ENCODE data around the gene FUT8.

Gene FUT8

DNA sequence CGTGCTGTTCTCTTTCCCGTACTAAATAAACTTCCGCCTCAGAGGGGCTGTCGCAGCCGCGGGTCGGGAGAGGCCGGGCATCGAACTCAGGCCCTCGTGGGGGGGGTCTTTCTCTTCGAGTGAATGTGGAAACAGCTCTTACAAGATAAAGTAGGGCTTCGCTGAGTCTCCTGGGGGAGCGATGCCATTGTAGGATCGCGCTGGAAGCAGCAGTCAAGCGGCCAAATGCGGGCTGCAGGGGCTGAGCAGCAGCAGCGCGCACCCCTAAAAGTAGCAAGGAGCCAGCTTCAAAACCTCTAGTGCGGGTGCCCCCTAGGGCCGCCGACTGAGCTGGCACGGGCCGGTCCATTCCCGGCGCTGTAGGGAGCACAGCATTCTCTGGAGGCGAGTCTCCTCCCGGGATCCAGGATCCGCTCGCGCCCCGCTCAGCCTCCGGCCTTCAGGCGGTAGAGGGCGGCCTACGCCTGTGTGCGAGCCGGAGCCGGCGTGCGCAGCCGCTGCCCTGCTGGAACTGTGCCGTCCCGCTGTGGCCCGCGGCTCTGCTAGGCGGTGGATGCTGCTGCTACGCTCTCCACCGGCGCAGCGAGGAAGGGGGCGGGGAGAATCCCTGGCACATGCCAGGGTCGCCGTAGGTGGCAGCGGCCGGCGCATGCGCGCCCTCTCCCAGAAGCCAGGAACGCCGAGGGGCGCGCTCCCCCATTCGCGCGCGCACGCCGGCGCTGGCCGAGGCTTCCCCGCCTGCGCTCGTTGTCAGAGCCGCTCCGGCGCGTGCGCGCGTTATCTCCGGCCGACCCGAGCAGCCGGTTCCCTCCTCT is at the start of gene FUT8:
Gene FUT8, plus strand, starts transcription at position 699 of the 815 bp plus-strand sequence. CDS start 148,834 bp downstream, outside the sequence.
- peak; percentile 99 for DNase-seq

DNA sequence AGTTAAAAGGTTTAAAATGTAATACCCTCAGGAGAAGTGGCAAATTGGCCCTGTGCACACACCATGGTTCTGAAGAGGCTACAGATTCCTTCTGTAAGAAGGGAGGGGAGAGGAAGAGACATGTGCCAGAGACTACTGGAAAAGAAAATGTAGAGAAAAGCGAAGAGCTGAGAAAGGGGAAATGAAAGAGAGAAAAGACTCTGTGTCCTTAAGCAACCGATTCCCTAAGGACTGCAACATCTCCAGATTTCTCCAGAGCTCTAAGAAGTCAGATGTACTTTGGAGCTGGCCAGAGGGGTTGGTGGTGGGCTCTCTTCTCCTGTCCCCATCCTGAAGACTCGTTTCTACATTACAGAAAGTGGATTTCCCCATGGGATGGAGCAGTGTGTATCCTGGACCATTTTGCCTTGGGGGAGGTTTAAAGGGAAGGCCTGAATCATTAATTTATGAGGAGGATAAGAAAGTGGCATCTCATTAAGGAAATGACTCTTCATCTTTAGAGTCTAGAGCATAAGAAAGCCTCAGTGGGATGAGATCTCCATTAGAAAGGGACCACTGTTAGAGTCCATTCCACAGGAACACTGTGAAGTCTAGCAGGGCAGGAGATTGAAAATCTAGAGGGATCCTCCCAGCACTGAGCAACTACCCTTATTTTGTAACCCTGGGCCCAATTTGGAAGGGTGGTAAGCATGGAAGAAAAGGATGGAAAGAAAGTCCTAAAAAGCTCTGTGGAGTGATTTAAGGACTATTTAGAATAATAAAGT is 45.5 kb upstream of the FUT8 start:
- DNase-seq = no peak

DNA sequence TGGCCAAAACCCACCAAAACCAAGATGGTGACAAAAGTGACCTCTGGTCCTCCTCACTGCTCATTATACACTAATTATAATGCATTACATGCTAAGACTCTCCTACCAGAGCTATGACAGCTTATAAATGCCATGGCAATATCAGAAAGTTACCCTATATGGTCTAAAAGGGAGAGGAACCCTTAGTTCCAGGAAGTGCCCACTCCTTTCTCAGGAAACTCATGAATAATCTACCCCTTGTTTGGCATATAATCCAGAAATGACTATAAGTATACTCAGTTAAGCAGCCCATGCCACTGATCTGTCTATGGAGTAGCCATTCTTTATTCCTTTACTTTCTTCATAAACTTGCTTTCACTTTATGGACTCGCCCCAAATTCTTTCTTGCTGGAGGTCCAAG is 43.0 kb upstream of the FUT8 start:
- peak; percentile 81 for DNase-seq

DNA sequence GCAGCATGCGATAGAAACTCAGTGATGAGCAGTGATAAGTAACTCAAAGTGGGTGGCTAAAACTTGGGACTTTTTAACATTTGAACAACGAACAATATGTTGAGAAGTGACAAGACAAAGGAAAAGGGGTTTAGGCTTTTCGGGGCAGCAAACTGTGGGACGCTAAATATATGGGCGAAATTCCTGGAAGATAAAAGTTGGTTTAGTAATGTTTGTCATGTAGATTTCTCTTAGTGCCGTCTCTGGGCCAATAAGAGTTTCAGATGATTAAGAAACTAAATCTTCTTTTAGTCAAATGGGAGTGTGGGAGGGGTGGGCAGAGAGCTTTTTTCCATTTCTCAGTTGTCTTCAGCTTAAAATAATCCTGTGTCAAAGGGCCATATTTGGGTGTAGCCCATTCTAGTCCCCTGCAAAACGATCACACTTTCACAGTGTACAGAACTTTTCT is 41.7 kb upstream of the FUT8 start:
- peak; percentile 38 for DNase-seq

DNA sequence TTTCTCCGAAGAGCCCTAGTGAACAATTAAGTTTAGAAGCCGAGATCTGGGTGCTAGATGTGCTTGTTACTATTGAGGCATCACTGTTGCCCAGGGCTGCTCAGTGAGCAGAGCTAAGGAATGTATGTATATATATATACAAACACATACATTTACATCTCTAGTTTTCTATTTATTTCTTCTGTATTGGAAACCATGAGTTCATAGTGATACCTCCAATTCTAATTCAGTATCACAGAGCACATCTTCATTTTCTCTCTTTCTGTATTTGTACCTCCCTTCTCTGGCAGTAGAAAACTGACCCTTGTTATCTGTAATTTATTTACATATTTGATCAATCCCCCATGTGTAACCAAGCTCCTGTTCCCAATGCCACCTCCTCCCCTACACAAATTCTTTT is 40.7 kb upstream of the FUT8 start:
- no peak for DNase-seq

DNA sequence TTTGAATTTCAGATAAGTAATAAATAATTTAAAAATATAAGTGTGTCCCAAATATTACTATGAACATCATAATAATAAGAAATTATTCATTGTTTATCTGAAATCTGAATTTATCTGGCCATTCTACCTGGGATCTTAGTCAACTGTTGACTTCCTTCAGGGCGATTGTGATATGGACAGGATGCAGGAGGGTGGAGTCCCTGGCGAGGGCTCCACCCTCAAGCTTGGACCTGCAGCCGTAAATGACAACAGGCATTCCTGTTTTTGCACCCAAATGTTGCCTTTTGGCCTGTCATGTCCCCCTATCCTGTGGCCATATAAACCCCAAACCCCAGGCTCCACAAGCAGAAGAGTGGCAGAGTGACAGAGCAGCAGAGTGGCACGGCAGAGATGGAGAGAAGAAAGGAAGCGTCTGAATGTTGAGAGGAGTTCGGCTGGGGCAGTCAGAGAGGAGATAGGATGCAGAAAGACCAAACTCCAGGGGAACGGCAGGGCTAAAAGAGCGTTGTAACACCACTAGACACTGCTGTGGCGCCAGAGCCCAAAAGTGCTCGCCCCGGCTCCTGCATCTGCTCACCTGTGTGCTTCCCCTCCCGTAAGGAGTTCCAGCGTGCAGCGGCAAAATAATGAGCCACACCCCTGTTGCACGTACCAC is 39.4 kb upstream of the FUT8 start:
- no peak for DNase-seq

DNA sequence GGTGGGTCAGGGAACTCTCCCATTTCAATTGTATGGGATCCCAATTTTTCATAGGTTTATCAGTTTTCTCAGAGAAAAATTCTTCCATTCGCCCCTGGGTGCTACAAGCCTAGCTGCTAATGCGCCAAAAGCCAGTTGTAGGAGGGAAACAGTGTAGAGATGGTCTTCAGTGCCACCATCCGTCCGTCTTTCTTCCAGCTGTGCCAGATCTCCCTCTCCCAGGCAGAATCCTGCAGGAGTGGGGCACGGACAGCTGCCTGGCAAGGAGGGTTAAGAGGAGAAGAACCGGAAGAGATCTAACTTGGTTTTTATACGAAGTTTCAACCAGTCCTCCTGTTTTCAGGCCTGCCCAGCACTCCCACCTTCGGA is 38.9 kb upstream of the FUT8 start:
- DNase-seq = no peak

DNA sequence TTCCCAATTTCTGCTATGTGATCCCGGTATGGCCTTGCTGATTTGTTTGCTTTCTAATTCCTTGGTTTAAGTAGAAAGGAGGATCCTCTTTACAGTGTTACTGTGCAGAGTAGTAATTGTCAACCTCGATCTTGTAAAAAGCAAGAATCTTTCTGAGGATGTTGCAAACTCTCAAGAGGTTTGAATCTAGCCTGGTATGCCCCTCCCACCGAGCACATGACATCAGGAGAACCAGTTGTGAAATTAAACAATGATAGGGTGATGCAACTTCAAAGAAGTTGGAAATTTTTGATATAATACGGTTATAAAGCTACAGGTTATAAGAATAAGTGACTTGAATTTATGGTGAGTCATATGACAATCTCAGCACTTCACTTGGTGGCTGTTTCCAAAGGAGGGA is 35.0 kb upstream of the FUT8 start:
- DNase-seq = no peak

DNA sequence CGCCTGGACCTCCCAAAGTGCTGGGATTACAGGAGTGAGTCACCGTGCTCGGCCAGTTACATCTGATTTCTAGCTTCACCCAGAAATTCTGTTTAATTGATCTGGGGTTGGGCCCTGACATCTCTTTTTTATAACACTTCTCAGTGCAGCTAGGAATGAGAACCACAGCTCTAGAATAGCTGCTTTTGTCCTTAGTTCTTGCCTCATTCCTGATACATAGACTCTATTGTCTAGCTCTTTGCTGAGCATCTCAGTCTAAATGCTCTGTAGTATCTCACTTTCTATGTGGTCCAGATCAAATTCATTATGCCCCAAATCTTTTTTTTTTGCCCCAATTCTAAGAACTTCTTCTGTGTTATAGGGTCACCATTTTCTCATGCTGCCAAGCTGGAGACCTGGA is 29.9 kb upstream of the FUT8 start:
- no peak for DNase-seq

DNA sequence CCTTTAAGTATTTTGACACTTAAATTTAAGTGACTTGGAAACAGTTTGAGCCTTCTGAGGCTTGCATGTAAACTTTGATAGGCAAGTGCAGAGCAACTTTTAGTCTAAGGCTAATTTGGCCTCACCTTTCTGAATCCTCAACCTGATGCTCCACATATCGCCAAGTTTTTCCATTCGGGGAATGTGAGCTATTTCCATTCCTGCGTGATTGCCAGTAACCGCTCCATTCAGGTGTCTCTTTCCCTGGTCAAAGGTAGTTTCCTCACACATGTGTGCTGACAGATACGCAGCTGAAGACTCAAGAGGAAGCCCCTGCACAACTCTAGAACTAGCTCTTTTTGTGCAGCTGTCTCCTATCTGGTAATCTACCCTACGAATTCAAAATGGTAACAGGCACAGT is 25.4 kb upstream of the FUT8 start:
- DNase-seq = no peak

DNA sequence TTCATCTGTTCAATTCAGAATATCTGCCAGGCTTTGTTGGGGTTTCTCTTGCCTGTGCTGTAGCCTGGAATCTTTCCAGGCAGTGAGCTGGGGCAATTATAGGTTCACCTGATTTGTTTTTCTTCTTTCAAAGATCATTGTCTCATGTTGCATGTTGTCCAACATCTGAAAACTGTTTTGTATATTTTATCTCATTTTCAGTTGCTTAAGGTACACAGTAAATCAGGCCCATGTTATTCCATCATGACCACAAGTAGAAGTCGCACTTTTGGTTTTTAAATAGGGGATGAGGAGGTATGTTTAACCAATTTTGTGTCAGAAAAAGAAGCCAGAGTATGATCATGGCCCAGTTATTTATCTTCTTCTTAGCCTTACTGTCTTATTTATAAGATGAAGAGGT is 24.9 kb upstream of the FUT8 start:
- DNase-seq = no peak

DNA sequence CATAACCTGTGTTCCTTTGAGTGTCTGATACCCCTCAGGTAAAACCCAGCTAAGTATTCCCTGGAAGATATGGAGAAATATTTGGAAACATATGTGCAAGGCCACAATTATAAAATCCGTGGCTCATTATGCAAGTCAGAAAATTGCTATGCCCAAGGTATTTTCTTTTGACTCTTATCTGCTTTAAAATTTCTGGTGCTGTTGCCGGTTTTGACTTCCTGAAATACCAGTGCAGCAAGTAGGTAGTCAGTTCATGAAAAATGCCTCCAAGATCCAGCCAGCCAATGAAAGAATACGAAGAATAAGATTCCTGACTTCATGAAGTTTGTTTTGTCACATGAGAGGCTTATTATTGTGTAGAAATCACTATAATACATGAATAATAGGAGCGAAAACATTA is 20.2 kb upstream of the FUT8 start:
- DNase-seq = no peak

DNA sequence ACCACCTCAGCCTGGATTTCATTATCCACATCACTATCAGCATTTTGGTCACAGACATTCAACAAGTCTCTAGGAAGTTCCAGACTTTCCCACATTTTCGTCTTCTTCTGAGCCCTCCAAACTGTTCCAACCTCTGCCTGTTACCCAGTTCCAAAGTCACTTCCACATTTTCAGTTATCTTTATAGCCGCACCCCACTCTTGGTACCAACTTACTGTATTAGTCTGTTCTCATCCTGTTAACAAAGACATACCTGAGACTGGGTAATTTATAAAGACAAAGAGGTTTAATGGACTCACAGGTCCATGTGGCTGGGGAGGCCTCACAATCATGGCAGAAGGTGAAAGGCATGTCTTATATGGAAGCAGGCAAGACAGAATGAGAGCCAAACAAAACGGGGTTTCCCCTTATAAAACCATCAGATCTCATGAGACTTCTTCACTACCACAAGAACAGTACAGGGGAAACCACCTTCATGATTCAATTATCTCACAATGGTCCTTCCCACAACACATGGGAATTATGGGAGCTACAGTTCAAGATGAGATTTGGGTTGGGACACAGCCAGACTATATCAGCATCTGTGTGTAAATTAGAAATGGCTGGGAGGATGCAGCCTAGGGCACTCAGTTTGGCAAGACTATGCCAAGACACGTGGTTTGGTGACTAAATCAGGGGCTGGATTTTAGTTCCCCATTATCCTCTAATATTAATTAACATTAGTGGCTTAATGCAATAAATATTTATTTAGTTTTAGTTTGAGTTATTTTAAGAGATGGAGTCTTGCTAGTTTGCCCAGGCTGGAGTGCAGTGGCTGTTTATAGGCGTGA is 16.2 kb upstream of the FUT8 start:
- DNase-seq = peak; percentile 22

DNA sequence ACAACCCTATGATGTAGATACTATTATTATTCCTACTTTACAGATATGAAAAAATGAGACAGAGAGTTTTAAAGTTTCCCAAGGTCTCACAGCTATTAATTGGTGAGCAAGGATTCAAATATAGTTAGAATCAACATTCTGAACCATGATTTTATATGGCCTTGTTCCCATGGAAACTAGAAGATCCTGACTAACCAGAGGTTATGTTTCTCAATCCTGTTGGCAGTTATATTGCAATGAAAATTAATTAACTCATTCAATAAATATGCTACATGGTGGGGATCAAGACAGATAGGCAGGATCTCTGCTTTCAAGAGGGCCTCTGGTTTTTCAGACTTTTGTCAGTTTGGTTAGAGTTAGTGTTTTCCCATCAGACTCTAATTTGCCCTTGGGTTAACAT is 9.3 kb upstream of the FUT8 start:
- no peak for DNase-seq

DNA sequence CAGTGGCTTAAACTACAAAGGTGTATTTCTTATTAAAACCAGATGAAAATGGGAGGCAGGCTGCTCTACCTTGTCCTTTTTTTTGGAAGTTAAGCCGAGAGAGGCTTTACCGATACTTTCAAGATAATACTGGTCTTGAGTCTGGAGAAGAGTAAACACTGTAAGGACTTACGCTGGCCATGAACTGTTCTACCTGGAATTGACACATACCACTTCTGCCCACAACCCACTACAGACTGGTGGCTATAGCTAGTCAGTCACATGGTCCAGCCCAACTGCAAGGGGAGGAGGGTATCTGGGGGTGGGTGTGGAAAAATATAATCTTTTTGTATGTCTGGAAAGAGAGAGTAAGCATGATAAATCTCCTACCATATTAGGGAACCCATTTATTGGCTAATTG is 4.4 kb upstream of the FUT8 start:
- no peak for DNase-seq

DNA sequence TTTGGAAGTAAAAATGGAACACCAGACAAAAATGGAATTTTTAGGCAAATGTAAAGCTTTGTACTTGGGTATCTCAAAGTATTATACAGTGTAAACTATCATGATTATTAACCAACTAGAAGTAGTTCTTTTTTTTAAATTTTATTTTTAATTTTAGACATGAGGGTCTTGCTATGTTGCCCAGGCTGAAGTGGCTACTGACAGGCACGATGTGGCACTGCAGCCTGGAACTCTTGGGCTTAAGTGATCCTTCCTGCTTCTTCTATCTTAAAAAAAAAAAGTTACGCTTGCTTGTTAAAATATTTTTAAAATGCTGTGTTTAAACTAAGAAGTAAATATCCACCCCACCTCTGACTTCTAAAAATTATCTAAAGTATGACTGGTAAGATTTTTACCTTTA is 1.9 kb upstream of the FUT8 start:
- DNase-seq = no peak

DNA sequence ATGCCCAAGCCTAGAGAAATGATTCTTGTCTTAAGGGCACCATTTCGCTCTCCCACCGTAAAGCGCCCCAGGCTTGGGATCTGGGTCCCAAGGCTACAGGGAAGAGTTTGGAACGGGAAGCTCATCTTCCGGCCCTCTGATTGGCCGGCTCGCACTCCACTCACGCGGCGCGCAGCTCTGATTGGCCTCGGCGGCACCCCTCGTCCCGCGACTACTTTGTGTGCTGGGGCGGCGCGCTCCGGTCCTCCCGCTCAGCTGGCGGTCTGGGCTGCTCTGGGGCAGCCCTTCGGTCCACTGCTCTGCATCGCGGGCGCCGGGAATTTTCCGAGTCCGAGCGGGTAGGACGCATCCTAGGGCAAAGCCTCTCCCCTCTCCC is 886 bp upstream of the FUT8 start:
- peak; percentile 89 for DNase-seq

DNA sequence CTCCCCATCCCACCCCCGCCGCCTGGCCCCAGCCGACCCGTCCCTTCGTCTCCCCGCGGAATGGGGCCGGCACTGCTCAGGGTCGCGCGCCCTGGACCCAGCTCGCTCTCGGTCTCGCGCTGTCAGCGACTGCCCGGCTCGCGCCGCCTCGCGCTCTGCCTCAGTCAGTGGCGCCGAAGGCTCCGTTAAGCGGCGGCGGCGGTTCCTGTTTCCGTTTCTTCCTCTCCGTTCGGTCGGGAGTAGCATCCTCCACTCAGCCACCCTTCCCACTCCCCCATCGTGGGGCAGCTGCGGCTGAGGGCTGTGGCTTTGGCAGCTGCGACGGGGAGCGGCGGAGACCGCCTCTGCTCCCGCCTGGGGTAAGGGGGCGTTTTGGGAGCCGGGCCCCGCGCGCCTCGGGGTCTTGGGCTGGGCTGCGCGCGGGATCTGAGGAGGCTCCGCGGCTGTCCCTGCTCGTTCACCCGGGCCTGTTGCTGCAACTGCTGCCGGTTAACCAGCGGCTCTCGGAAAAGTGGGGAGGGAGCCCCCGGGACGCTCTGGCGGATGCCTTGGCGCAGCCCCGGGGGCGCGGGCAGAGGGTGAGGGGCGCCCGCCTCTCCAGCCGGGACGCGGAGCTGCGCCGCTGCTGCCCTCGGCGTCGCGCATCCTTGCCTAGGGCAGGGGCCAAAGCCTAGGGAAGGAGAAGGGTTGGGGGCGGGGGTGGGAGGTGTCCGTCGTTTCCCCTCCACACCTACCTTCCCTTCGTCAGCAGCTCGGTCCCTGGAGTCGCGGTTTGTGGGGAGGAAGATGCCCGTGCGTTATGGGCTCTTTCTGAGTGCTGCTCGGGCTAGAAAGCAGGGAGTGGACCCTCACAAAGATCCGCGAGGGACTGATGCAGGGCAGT is 567 bp downstream of the FUT8 start:
- DNase-seq = peak; percentile 47

DNA sequence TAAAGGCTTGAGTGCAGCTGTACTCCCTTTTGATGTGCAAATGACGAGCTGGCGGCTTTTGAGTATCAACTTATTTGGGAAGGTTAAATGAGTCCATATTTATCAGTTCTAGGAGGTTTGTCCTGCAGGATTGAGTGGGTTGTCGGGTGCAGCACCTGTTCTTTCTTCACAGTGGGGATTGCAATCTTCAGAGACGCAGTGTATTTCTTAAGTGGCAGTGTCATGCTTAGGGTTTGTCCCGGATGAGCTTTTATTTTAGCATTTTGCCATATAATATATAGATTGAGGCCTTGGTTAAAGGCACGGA is 1.2 kb downstream of the FUT8 start:
- peak; percentile 25 for DNase-seq

DNA sequence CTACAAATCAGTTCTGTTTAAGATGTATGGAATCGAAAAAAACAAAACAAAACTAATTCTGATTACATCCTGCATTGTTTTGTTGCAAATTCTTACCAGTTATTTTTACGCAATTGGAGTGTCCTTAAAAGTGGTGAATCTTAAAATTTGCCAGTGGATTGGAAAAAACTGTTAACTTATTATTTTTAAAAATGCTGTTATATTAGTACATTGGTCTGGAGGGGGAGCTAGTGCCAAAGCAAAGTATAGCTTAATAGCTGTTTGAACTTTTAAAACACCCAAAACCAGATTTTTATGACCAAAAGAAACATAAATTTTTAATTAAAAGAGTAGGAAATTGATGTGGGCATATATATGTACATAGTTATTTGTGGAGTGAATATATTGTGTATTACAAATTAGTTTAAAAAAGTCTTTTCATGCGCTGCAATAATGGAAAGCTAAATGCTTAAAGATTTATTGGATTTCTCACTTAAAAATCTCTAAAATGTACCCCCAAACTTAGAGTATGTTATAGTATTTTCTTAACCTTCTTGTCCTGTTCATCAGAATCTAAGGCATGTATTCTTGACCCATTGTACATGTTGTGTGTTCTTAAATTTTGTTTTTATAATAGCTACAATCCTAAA is 2.5 kb downstream of the FUT8 start:
- peak; percentile 35 for DNase-seq

DNA sequence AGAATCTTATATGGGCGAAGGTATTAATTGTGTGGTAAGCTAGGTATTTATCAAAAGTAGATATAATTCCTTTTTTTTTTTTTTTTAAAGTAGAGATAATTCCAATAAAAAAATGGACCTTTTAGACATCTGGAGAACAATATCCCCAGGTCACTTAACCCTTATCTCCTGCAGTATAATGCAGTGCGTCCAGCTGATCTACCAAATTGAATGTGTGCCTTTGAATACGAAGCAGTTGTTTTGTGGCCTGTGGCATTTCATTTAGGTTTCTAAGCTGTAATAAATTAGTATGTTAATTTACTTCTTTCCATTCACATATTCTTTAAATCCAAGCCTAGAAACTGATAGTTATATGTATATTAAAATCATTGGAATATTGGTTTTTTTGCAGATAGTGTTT is 3.1 kb downstream of the FUT8 start:
- DNase-seq = no peak
